Esophagus squamous epithelium (tissue), 5 donors: ENCODE data around the gene CCNY. TPM values are rescaled to one million over a fixed set of nuclear protein-coding genes. Genes with fewer than 3 reads are reported as not detected.

Experiments
- DNase-seq: peaks from one replicate; lab custom pipeline; 2025; lab: John Stamatoyannopoulos, UW
- H3K27ac ChIP-seq, 4 donors: fragments of 200-600 bp; sonication (generic); one replicate each; pipeline ENCODE4 v1.5.1; 2016 to 2019; ENCODE audit warnings: mild to moderate bottlenecking in 1 of 4
- H3K27me3 ChIP-seq, 4 donors: fragments of 200-600 bp; sonication (generic); 1 replicate in 3 of 4; 2 replicates in 1 of 4; pipeline versions ENCODE4 v1.5.1 to v1.6.0; 2017 to 2021; ENCODE audit warnings: antibody characterized with exemption in 1 of 4
- H3K36me3 ChIP-seq, 3 donors: fragments of 200-600 bp; sonication (generic); one replicate each; pipeline ENCODE4 v1.5.1; 2016 to 2019
- H3K4me1 ChIP-seq, 3 donors: fragments of 200-600 bp; sonication (generic); one replicate each; pipeline ENCODE4 v1.5.1; 2017 to 2019
- H3K4me3 ChIP-seq, 4 donors: fragments of 200-600 bp; sonication (generic); 1 replicate in 3 of 4; 2 replicates in 1 of 4; pipeline ENCODE4 v1.5.1; 2016 to 2019; ENCODE audit warnings: mild to moderate bottlenecking in 2 of 4, moderate library complexity in 1 of 4
- H3K9me3 ChIP-seq, 3 donors: fragments of 200-600 bp; sonication (generic); one replicate each; pipeline ENCODE4 v1.5.1; 2016 to 2019
- CTCF ChIP-seq, 6 experiments: fragments of 450-650 bp in 4 of 6; fragments of 200-600 bp in 2 of 6; sonication (generic) in 2 of 6; IDR thresholded peaks; one replicate each; pipeline ENCODE4 v1.5.1; 2016 to 2019; ENCODE audit warnings: antibody characterized with exemption in 6 of 6, mild to moderate bottlenecking in 4 of 6, moderate library complexity in 4 of 6
- POLR2A ChIP-seq, 4 donors: fragments of 450-650 bp; IDR thresholded peaks; one replicate each; pipeline ENCODE4 v1.6.1; 2017; ENCODE audit warnings: antibody characterized with exemption in 4 of 4, mild to moderate bottlenecking in 4 of 4, moderate library complexity in 3 of 4
- WGBS, 2 donors: methylation state at CpG; one replicate each; pipeline ENCODE4 v1.1.5; 2018; 5-methylcytosine and 5-hydroxymethylcytosine counted together
- intact Hi-C: fragments of 100-400 bp; cut with DNase I; formaldehyde crosslinking; loops from one replicate; pipeline ENCODE4 v1.15.0; 2022
- total RNA-seq, 4 donors: library from RNA; depleted of rRNA; stranded (reverse); fragments of >200 nt; gene quantifications; one replicate each; pipeline ENCODE4 v1.1.0, GENCODE V29; 2016
- donor health status: DM: yes; HTN: yes; CAD: no.

The CCNY gene
- total RNA-seq, 4 donors from 2014 or later: 24.1 to 41.5 (median 30.4) TPM

- no peak for DNase-seq
- TF ChIP-seq POLR2A (IDR thresholded peaks at IDR 0.05): no peak
- no peak for TF ChIP-seq CTCF (IDR thresholded peaks at IDR 0.05)
- 23 to 54% methylated on average over 7 to 8 of the region's 8 CpGs for WGBS, 2 donors
- Histone ChIP-seq H3K36me3 (no peaks in the 10 kb centered on the region), H3K27ac (no peak overlapping the region), H3K9me3 (peaks cover 0 to 8% (median 0%) of the 10 kb centered on the region in 3 donors), H3K4me1 (peaks cover 0 to 11% (median 0%) of the 10 kb centered on the region in 3 donors), H3K4me3 (no peak overlapping the region), H3K27me3 (peaks cover 0 to 80% (median 3%) of the 10 kb centered on the region in 4 donors)
- intact Hi-C loops: no loop called here
Measured at GRCh38 chr10:35585903-35586535, 249.7 kb downstream of the CCNY start.

- H3K4me1 ChIP-seq: peaks cover 0 to 11% (median 0%) of the 10 kb centered on the region in 3 donors
- intact Hi-C loops: no loop called here
- no peak overlapping the region for H3K27ac ChIP-seq
- peaks cover 0 to 8% (median 0%) of the 10 kb centered on the region in 3 donors for H3K9me3 ChIP-seq
- H3K36me3 ChIP-seq: no peaks in the 10 kb centered on the region
- H3K27me3 ChIP-seq: peaks cover 0 to 87% (median 3%) of the 10 kb centered on the region in 4 donors
- DNase-seq: no peak
- no peak overlapping the region for H3K4me3 ChIP-seq
- no peak for TF ChIP-seq POLR2A (IDR thresholded peaks at IDR 0.05)
- TF ChIP-seq CTCF (IDR thresholded peaks at IDR 0.05): no peak
Measured at GRCh38 chr10:35588836-35589235, 252.5 kb downstream of the CCNY start.

DNA sequence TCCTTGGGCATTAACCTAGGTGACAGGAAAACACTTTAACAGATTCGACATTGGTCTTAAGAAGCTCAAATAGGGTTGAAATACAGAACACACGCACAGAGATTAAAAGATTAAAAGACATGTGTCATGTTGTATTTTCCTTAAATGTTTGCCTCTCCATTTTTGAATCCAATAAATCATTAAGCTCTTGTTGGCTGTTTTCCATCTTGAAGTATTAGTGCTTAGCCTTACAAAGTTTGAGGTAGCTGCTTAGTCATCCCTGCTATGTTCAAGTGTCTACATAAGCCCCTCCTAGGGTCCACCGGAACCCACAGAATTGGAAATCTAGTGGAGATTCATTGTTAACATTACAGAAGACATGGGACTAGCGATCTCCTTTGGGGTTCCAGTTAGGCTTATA, 256.1 kb downstream of the CCNY start:
- H3K27ac ChIP-seq: no peak overlapping the region
- 53 to 58% methylated on average over 4 of the region's 4 CpGs for WGBS, 2 donors
- H3K36me3 ChIP-seq: no peaks in the 10 kb centered on the region
- no peaks in the 10 kb centered on the region for H3K4me1 ChIP-seq
- intact Hi-C loops: no loop called here
- peaks cover 0 to 83% (median 3%) of the 10 kb centered on the region in 4 donors for H3K27me3 ChIP-seq
- TF ChIP-seq CTCF (IDR thresholded peaks at IDR 0.05) (no peak), POLR2A (IDR thresholded peaks at IDR 0.05) (no peak)
- H3K4me3 ChIP-seq: no peak overlapping the region
- peaks cover 0 to 8% (median 0%) of the 10 kb centered on the region in 3 donors for H3K9me3 ChIP-seq
- no peak for DNase-seq

DNA sequence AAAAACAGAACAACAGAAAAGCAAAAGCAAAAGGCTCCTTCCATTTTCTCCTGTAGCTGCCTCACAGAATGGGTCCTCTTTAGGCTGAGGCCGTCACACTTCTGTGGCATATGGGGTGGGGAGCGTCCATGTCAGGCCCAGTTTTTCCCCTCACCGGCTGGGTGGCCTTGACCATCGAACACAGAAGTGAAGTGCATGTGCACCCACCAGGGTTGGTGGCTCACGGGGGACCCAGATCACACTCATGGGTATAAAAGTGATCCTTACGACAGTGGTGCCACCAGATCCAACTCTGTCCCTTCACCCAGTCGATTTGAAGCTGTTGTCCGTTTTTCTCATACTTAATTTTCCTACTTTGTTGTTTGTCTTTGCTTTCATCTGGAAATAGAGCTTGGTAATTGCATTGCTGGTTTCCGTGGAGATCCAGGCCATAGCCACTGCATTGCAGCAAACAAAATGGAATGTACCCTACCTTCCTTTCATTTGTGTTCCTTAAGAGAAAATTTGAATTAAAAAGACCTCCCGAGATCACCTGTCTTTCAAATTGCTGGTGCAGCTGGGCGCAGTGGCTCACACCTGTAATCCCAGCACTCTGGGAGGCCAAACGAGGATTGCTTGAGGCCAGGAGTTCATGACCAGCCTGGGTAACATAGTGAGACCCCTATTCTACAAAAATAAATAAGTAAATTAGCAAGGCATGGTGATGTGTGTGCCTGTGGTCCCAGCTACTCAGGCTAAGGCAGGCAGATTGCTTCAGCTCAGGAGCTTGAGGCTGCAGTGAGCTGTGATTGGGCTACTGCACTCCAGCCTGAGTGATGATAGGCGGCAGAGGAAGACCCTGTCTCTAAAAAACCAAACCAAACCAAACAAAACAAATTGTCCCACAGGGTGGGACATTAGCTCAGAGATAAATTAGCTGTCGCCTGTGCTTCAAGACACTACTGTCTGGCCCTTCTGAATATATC, 258.1 kb downstream of the CCNY start:
- TF ChIP-seq POLR2A (IDR thresholded peaks at IDR 0.05): no peak
- no peak for TF ChIP-seq CTCF (IDR thresholded peaks at IDR 0.05)
- no peaks in the 10 kb centered on the region for H3K36me3 ChIP-seq
- H3K27ac ChIP-seq: no peak overlapping the region
- DNase-seq: no peak
- WGBS, 2 donors: 54 to 62% methylated on average over 9 to 14 of the region's 14 CpGs
- H3K9me3 ChIP-seq: peaks cover 0 to 8% (median 0%) of the 10 kb centered on the region in 3 donors
- H3K4me1 ChIP-seq: no peaks in the 10 kb centered on the region
- peaks cover 0 to 83% (median 2%) of the 10 kb centered on the region in 4 donors for H3K27me3 ChIP-seq
- intact Hi-C loops: no loop called here
- no peak overlapping the region for H3K4me3 ChIP-seq

DNA sequence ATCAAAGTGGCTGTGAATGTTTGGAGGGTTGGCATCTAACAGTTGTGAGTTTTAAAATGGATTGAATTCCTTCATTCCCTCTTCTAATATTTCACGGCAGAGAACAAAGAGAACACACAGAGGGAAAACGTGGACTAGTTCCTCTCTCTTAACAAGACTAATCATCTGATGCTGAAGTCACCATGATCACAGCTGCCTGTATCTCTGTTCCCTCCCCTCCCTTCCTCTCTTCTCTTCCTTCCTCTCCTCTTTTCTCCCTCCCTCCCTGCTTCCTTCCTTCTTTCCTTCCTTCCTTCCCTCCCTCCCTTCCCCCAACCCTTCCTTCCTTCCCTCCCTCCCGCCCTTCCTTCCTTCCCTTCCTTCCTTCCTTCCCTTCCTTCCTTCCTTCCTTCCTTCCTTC, 258.8 kb downstream of the CCNY start:
- H3K36me3 ChIP-seq: no peaks in the 10 kb centered on the region
- DNase-seq: no peak
- no peak overlapping the region for H3K4me3 ChIP-seq
- TF ChIP-seq CTCF (IDR thresholded peaks at IDR 0.05) (no peak), POLR2A (IDR thresholded peaks at IDR 0.05) (no peak)
- no peak overlapping the region for H3K27ac ChIP-seq
- 17 to 38% methylated on average over 3 of the region's 3 CpGs for WGBS, 2 donors
- intact Hi-C loops: no loop called here
- peaks cover 0 to 83% (median 2%) of the 10 kb centered on the region in 4 donors for H3K27me3 ChIP-seq
- H3K9me3 ChIP-seq: peaks cover 0 to 7% (median 0%) of the 10 kb centered on the region in 3 donors
- no peaks in the 10 kb centered on the region for H3K4me1 ChIP-seq
